K562 (cell line): ENCODE measurements around the gene TM2D3. TPM values are rescaled to one million over a fixed set of nuclear protein-coding genes. Genes with fewer than 3 reads are reported as not detected.
A peak's percentile ranks its signal among the peaks of the same experiment; 100 is the strongest.

Source experiments
- ATAC-seq: fragments of 200-7000 bp; cut with Tn5 transposase; 3 replicates; pipeline ENCODE4 v1.9.1; 2020; ENCODE audit warnings: moderate library complexity
- BruUV-seq: library from RNA; stranded (reverse); fragments of 400-500 nt; replicated peaks from 2 replicates; lab custom pipeline; 2021; lab: Mats Ljungman, UMichigan
- CTCF ChIA-PET: fragments of 300-600 bp; formaldehyde crosslinking; extraction: SDS; loops from one replicate; lab custom pipeline; 2021; ENCODE audit warnings: low intra/inter-chr PET ratio; lab: Yijun Ruan, JAX
- POLR2A ChIA-PET: fragments of 300-600, 350-650 bp; sonication (Branson Sonifier 250); formaldehyde crosslinking; extraction: SDS; loops from one replicate; lab custom pipeline; 2021; ENCODE audit warnings: antibody characterized with exemption, inconsistent platforms; lab: Yijun Ruan, JAX
- DNase-seq, 4 experiments: peaks; one replicate each; pipeline versions ENCODE4 v3.0.0 to v3.0.0-alpha.2; 2011 to 2018; ENCODE audit warnings: low spot score in 3 of 4, mixed read lengths in 3 of 4; ENCODE audit errors: extremely low read depth in 1 of 4
- FAIRE-seq: peaks from 2 replicates; lab custom pipeline; 2011; peaks lifted over from hg19 to GRCh38; lab: Jason Lieb, UNC
- H2AFZ ChIP-seq: 2 replicates; pipeline ENCODE4 v1.6.0; 2011; ENCODE audit warnings: low read depth, low read length, control low read depth, inconsistent platforms
- H3K27ac ChIP-seq: fragments of 200-600 bp; 3 replicates; pipeline ENCODE4 v1.8.0; 2011; ENCODE audit warnings: low read depth, mild to moderate bottlenecking, control low read depth, inconsistent platforms, low read length, moderate library complexity, mixed read lengths; ENCODE audit errors: extremely low read depth
- H3K27me3 ChIP-seq, 2 experiments: fragments of 300-600 bp in 1 of 2; 2 replicates in 1 of 2; 3 replicates in 1 of 2; pipeline versions ENCODE4 v1.6.0 to v1.8.0; 2011; ENCODE audit warnings: inconsistent platforms in 2 of 2, low read length in 2 of 2, mild to moderate bottlenecking in 1 of 2, mixed read lengths in 1 of 2, moderate library complexity in 1 of 2; ENCODE audit not compliant: control insufficient read depth in 2 of 2, insufficient read depth in 2 of 2
- H3K36me3 ChIP-seq: fragments of 300-600 bp; 3 replicates; pipeline ENCODE4 v1.8.0; 2011; ENCODE audit warnings: mild to moderate bottlenecking, low read length, inconsistent platforms; ENCODE audit not compliant: control insufficient read depth, insufficient read depth
- H3K4me1 ChIP-seq, 2 experiments: fragments of 200-600 bp in 1 of 2; replicated peaks in 1 of 2; 2 replicates in 1 of 2; 3 replicates in 1 of 2; pipeline versions ENCODE4 v1.5.1 to v1.8.0; 2011; ENCODE audit warnings: inconsistent platforms in 2 of 2, low read length in 2 of 2, mild to moderate bottlenecking in 1 of 2, mixed read lengths in 1 of 2, moderate library complexity in 1 of 2; ENCODE audit not compliant: control insufficient read depth in 2 of 2, insufficient read depth in 2 of 2
- H3K4me2 ChIP-seq: 2 replicates; pipeline ENCODE4 v1.6.1; 2011; ENCODE audit warnings: low read length, control low read depth, inconsistent platforms, mixed read lengths; ENCODE audit not compliant: insufficient read depth
- H3K4me3 ChIP-seq: fragments of 200-600 bp; sonication (generic), shearing (Covaris generic); 2 replicates; pipeline ENCODE4 v1.5.1; 2016; ENCODE audit warnings: control low read depth, inconsistent platforms
- H3K79me2 ChIP-seq: fragments of 200-600 bp; 3 replicates; pipeline ENCODE4 v1.8.0; 2011; ENCODE audit warnings: low read length, inconsistent platforms; ENCODE audit not compliant: control insufficient read depth, insufficient read depth
- H3K9ac ChIP-seq, 2 experiments: 2 replicates each; pipeline versions ENCODE4 v1.6.0 to v1.6.1; 2011; ENCODE audit warnings: low read depth in 2 of 2, low read length in 2 of 2, control low read depth in 1 of 2, inconsistent platforms in 1 of 2, mild to moderate bottlenecking in 1 of 2, mixed read lengths in 1 of 2; ENCODE audit not compliant: insufficient read depth in 1 of 2
- H3K9me1 ChIP-seq: one replicate; pipeline ENCODE4 v1.6.0; 2011; ENCODE audit warnings: inconsistent platforms, mild to moderate bottlenecking, low read length, moderate library complexity; ENCODE audit not compliant: control insufficient read depth, insufficient read depth
- H3K9me3 ChIP-seq: replicated peaks from 2 replicates; pipeline ENCODE4 v1.5.1; 2011; ENCODE audit warnings: low read depth, low read length, inconsistent platforms; ENCODE audit not compliant: control insufficient read depth, insufficient read depth
- H4K20me1 ChIP-seq: replicated peaks from 2 replicates; pipeline ENCODE4 v1.6.1; 2011; ENCODE audit warnings: low read length, inconsistent platforms, mixed read lengths; ENCODE audit not compliant: control insufficient read depth, insufficient read depth
- CTCFL ChIP-seq: IDR thresholded peaks from 2 replicates; pipeline ENCODE4 v1.6.1; 2011; ENCODE audit warnings: borderline replicate concordance, low read depth, mild to moderate bottlenecking, moderate library complexity, low read length; ENCODE audit not compliant: insufficient read depth, poor library complexity, severe bottlenecking
- THRAP3 ChIP-seq: fragments of 450-650 bp; IDR thresholded peaks from 2 replicates; pipeline ENCODE4 v1.6.1; 2016; ENCODE audit warnings: mild to moderate bottlenecking, inconsistent platforms, borderline replicate concordance
- ZNF57 ChIP-seq: fragments of 450-650 bp; formaldehyde crosslinking; IDR thresholded peaks from 2 replicates; pipeline ENCODE4 v1.4.0; 2020; ENCODE audit warnings: mild to moderate bottlenecking, moderate library complexity
- WGBS: fragments of 100-300 bp; shearing (Covaris generic); methylation state at CpG from one replicate; pipeline ENCODE4 v1.1.6; 2016; ENCODE audit warnings: low coverage, mixed read lengths; ENCODE audit not compliant: insufficient coverage; ENCODE audit errors: missing lambda C conversion rate; 5-methylcytosine and 5-hydroxymethylcytosine counted together
- in situ Hi-C: fragments of 300-500 bp; cut with MboI; formaldehyde crosslinking; loops from 4 replicates; pipeline ENCODE4 v1.15.0; 2018; ENCODE audit warnings: inconsistent platforms, mixed read lengths
- intact Hi-C: fragments of 100-400 bp; cut with micrococcal nuclease; formaldehyde crosslinking; loops from 2 replicates; pipeline ENCODE4 v1.14.2; 2022
- polyA plus RNA-seq, 8 experiments: library from polyadenylated mRNA; depleted of rRNA in 4 of 8; stranded (reverse) in 5 of 8; unstranded in 3 of 8; fragments of >200 nt; fragmentation: Nextera tagmentation in 2 of 8; fragmentation: Illumina TruSeq in 1 of 8; extraction: Ambion mirVana in 2 of 8; extraction: Trizol in 1 of 8; gene quantifications; 2 replicates each; pipeline versions ENCODE4 v1.2.1 to v1.2.3, GENCODE V29; 2011 to 2014; ENCODE audit warnings: inconsistent platforms in 1 of 8, missing spikeins in 1 of 8
- total RNA-seq, 7 experiments: library from RNA; depleted of rRNA in 6 of 7; stranded (reverse); fragments of >200 nt in 6 of 7; fragmentation: Illumina TruSeq in 2 of 7; extraction: Trizol in 2 of 7; gene quantifications; 2 replicates each; pipeline versions ENCODE4 v1.2.1 to v1.2.3, GENCODE V29; 2011 to 2021; ENCODE audit warnings: low replicate concordance in 1 of 7

Gene TM2D3
- total and polyA plus RNA-seq, 9 of the 15 experiments (the other 6 are each of a cell fraction or from before 2014, with no cell fraction given), result 16.5 to 67.9 (median 31.3) TPM

GRCh38 chr15:101675015-101675414 is 22.8 kb upstream of the TM2D3 start (continued):
- TF ChIP-seq ZNF57 (CRISPR knock-in tag), result no peak

- BruUV-seq, result no TSS peak
- no peaks in the 10 kb centered on the region for H3K27me3 ChIP-seq
- H3K27ac ChIP-seq, result no peak overlapping the region
- H3K9me1 ChIP-seq, result no peaks in the 10 kb centered on the region
- TF ChIP-seq CTCFL (peak; percentile 76), THRAP3 (no peak)
- 80% methylated on average over 9 of the region's 9 CpGs for WGBS
- no peaks in the 10 kb centered on the region for H3K4me1 ChIP-seq
- H4K20me1 ChIP-seq, result no peaks in the 10 kb centered on the region
- in situ Hi-C loops, result no loop called here
- H3K4me3 ChIP-seq, result no peak overlapping the region
- H3K9me3 ChIP-seq, result no peaks in the 10 kb centered on the region
- no peak overlapping the region for H3K9ac ChIP-seq
- intact Hi-C loops, result no loop called here
- CTCF ChIA-PET, result no interaction called here
- H3K4me2 ChIP-seq, result no peak overlapping the region
- POLR2A ChIA-PET, result no interaction called here
- no peak for DNase-seq
- FAIRE-seq, result no peak
- ATAC-seq, result no peak
- no peak overlapping the region for H2AFZ ChIP-seq
- H3K36me3 ChIP-seq, result peaks cover 47% of the 10 kb centered on the region; the same call in 1 of the 3 replicates
- no peaks in the 10 kb centered on the region for H3K79me2 ChIP-seq
Measured at GRCh38 chr15:101672298-101672697, 20.1 kb upstream of the TM2D3 start.
